Activated CD8-positive, alpha-beta T cell treated with anti-CD3 and anti-CD28 coated beads for 36 hours (primary cell): ENCODE results near the gene SH2B2. TPM values are rescaled to one million over a fixed set of nuclear protein-coding genes. Genes with fewer than 3 reads are reported as not detected.

Experiments
- ATAC-seq: fragments of 200-7000 bp; cut with Tn5 transposase; one replicate; pipeline ENCODE4 v1.10.0; 2021; ENCODE audit warnings: mild to moderate bottlenecking, moderate library complexity
- CTCF ChIA-PET: fragments of 350-600 bp; sonication (Branson Sonifier 250); formaldehyde crosslinking; loops from one replicate; lab custom pipeline; 2021; ENCODE audit warnings: antibody characterized with exemption; lab: Charles Lee
- POLR2A ChIA-PET: fragments of 350-600 bp; sonication (Branson Sonifier 250); formaldehyde crosslinking; loops from one replicate; lab custom pipeline; 2021; ENCODE audit warnings: antibody characterized with exemption; lab: Charles Lee
- DNase-seq: peaks from one replicate; pipeline ENCODE4 v3.0.0-alpha.2; 2020
- H3K27ac Mint-ChIP-seq: one replicate; pipeline ENCODE4 v1.8.0; 2021; ENCODE audit warnings: mild to moderate bottlenecking, mixed read lengths
- H3K27me3 Mint-ChIP-seq: one replicate; pipeline ENCODE4 v1.8.0; 2021; ENCODE audit warnings: mixed read lengths
- H3K36me3 Mint-ChIP-seq: one replicate; pipeline ENCODE4 v1.8.0; 2021; ENCODE audit warnings: low read depth, mixed read lengths
- H3K4me1 Mint-ChIP-seq: one replicate; pipeline ENCODE4 v1.8.0; 2021; ENCODE audit warnings: low read depth, mixed read lengths
- H3K4me3 Mint-ChIP-seq: one replicate; pipeline ENCODE4 v1.8.0; 2021; ENCODE audit warnings: mild to moderate bottlenecking, moderate library complexity, mixed read lengths
- H3K9me3 Mint-ChIP-seq: one replicate; pipeline ENCODE4 v1.8.0; 2021; ENCODE audit warnings: mixed read lengths
- intact Hi-C: fragments of 100-400 bp; cut with micrococcal nuclease; formaldehyde crosslinking; loops from one replicate; pipeline ENCODE4 v1.10.0; 2022
- total RNA-seq, 2 experiments: library from RNA; stranded (reverse); gene quantifications; one replicate each; pipeline ENCODE4 v1.2.3, GENCODE V29; 2021
- TF ChIP-seq, protein P1 (sequence below): fragments of 200-600 bp; IDR thresholded peaks from one replicate; pipeline ENCODE4 v1.8.0; 2022; ENCODE audit warnings: antibody characterized with exemption, mild to moderate bottlenecking

SH2B2 gene
- total RNA-seq, 2 experiments from 2014 or later: 5.0 to 7.1 TPM

DNA sequence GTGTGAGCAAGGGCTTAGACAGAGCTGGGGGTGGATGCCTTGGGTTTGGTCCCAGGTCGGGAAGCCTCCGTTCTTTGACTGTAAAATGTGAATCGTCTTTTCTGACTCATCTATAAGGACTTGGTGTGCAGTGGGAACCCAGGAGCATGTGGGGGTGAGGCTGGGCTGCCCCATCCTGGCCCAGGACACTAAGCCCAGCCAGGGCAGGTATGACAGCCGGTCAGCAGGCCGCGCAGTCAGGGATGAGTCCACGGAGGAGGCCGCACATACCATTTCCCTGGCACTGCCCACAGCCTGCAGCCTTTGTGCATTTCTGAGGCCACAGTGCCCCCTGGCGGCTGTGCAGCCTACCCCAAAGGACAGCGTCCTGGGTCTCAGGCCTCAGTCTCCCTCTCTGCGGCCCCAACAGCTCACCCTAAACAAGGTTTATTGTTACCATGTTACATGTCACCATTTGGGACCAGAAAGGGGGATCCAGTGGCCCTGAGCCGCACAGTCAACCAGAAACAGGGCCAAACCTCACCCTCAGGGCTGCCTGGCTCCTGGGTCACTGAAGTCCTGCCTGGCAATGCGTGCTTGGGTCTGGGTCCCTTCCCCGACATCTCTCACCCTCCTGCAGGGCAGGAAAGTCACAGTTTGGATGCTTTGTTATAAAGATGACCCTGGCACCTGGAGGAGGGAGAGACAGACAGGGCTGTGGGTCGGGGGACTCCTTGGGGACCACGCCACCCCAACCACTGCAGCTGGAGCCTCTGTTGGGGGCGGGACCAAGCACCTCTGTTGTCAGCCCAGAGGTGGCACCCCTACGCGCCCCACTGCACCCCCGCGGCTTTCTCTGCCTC is 14.4 kb upstream of the SH2B2 start:
- Mint-ChIP-seq H3K4me1 (peaks cover 2% of the 10 kb centered on the region), H3K36me3 (no peaks in the 10 kb centered on the region), H3K27me3 (no peaks in the 10 kb centered on the region), H3K4me3 (no peak overlapping the region), H3K9me3 (no peaks in the 10 kb centered on the region), H3K27ac (no peak overlapping the region)
- ATAC-seq (peak; percentile 93), DNase-seq (peak; percentile 83)
- intact Hi-C loops: loop anchor here (5.0 kb wide), 1 partner anchor 730 kb away; no protein-coding TSS in a partner anchor
- POLR2A ChIA-PET: interaction anchor here (0.6 kb wide), 1 partner anchor 20 kb away, joined by 3 read pairs; no protein-coding TSS in a partner anchor
- CTCF ChIA-PET: interaction anchor here (0.6 to 4.3 kb wide), 8 partner anchors 13 to 729 kb away, joined by 3 to 23 read pairs (median 3); no protein-coding TSS in a partner anchor
- TF ChIP-seq, protein P1, sequence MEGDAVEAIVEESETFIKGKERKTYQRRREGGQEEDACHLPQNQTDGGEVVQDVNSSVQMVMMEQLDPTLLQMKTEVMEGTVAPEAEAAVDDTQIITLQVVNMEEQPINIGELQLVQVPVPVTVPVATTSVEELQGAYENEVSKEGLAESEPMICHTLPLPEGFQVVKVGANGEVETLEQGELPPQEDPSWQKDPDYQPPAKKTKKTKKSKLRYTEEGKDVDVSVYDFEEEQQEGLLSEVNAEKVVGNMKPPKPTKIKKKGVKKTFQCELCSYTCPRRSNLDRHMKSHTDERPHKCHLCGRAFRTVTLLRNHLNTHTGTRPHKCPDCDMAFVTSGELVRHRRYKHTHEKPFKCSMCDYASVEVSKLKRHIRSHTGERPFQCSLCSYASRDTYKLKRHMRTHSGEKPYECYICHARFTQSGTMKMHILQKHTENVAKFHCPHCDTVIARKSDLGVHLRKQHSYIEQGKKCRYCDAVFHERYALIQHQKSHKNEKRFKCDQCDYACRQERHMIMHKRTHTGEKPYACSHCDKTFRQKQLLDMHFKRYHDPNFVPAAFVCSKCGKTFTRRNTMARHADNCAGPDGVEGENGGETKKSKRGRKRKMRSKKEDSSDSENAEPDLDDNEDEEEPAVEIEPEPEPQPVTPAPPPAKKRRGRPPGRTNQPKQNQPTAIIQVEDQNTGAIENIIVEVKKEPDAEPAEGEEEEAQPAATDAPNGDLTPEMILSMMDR: peak; percentile 98

DNA sequence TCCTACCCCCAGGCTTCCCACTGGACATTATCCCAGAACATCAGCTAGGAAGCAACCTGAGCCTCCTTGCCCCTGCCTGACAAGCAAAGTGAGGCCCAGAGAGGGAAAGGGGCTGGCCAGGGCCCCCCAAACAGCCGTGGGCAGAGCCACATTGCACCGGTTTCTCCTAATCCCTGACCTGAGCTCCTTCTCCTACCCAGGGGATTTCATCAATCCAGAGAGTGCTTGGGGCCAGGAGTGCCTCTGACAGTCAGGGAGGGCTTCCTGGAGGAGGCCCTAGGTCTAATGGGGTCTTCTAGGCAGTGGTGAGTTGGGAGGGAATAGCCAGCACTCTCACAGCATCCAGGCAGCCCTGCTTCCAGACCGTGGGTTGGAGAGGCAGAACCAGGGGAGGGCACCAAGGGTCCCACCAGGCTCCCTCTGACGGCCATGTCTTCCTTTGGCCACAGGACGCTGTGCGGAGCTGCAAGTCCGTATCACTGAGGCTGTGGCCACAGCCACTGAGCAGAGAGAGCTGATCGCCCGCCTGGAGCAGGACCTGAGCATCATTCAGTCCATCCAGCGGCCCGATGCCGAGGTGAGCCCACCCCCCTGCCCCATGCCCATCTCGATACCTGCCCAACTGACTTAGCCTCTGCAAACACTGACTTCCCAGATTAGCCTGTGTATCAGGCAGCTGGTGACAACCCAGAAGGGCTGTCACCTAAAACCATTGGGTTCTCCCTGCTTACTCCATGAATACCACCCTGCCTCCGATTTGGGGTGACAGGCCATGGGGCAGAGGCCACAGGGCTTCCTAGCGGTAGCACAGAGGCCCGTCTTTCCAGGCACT is 13.5 kb upstream of the SH2B2 start:
- TF ChIP-seq, protein P1: no peak
- H3K4me3 Mint-ChIP-seq: no peak overlapping the region
- H3K27me3 Mint-ChIP-seq: no peaks in the 10 kb centered on the region
- ATAC-seq (no peak), DNase-seq (no peak)
- H3K36me3 Mint-ChIP-seq: no peaks in the 10 kb centered on the region
- H3K27ac Mint-ChIP-seq: no peak overlapping the region
- CTCF ChIA-PET: interaction anchor here (0.6 to 4.3 kb wide), 8 partner anchors 12 to 730 kb away, joined by 3 to 23 read pairs (median 4); no protein-coding TSS in a partner anchor
- POLR2A ChIA-PET: no interaction called here
- intact Hi-C loops: loop anchor here (5.0 kb wide), 1 partner anchor 731 kb away; no protein-coding TSS in a partner anchor
- H3K9me3 Mint-ChIP-seq: no peaks in the 10 kb centered on the region
- peaks cover 2% of the 10 kb centered on the region for H3K4me1 Mint-ChIP-seq

DNA sequence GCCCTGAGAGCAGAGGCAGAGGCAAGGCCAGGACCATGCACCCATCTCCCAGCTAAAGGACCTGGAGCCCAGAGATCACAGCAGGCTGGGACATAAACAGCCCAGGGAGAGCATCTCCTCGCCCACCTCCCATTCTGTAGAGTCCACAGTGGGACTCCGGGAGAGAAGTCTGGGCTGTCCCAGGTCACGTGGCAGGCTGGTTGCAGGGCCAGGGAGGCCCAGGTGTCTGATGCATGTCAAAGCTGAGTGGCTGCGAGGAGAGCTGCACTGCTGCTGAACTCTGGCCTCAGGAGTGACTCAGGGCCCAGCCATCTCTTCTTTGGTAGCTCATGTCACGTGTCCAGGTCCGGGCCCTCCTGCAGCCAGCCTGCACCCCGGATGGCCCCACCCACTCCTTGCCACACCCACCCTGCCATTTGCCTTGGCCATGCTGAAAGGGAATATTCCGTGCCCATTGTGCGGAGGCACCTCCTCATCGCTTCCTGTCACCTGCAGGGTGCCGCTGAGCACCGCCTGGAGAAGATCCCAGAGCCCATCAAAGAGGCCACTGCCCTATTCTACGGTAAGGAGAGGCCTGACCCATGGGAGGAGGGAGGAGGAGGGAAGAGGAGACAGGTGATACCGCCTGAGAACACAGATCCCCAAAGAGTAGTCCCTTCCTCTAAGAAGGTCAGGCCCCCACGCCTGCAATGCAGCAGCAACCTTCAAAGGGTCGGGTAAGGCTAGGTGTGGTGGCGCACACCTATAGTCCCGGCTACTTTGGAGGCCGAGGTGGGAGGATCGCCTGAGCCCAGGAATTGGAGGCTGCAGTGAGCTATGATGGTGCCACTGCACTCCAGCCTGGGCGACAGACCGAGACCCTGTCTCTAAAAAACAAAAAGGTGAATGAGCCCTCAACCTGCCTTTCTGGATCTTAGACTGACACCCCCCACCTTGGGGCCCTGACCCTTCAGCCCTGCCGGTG is 12.6 kb upstream of the SH2B2 start:
- DNase-seq (no peak), ATAC-seq (no peak)
- intact Hi-C loops: loop anchor here (5.0 kb wide), 1 partner anchor 732 kb away; no protein-coding TSS in a partner anchor
- Mint-ChIP-seq H3K27ac (no peak overlapping the region), H3K27me3 (no peaks in the 10 kb centered on the region), H3K4me3 (no peak overlapping the region), H3K4me1 (peaks cover 2% of the 10 kb centered on the region), H3K9me3 (no peaks in the 10 kb centered on the region), H3K36me3 (no peaks in the 10 kb centered on the region)
- POLR2A ChIA-PET: no interaction called here
- TF ChIP-seq, protein P1: no peak
- CTCF ChIA-PET: interaction anchor here (1.0 to 1.3 kb wide), 2 partner anchors 132 to 731 kb away, joined by 4 to 5 read pairs; no protein-coding TSS in a partner anchor

DNA sequence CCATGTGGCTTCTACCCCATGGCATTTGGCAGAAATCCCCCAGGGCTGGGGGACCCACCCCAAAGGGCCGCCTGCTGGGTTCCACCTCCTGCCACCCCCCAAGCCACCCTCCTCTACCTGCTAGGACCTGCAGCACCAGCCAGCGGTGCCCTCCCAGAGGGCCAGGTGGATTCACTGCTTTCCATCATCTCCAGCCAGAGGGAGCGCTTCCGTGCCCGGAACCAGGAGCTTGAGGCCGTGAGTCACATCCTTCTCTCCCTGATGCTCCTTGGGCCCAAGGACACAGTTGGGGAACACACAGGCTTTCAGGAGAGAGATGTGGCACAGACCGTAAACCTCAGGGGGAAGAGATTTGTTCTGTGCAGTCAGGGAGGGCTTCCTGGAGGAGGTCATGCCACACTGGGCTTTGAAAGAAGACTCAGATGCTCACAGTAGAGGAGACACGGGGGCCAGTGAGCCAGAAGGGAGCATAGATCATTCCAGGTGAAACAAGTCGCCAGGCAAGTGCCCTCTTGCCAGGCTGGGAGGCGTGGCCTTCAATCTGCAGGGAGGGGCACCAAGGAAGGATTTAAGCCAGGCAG is 11.5 kb upstream of the SH2B2 start:
- intact Hi-C loops: no loop called here
- Mint-ChIP-seq H3K27me3 (no peaks in the 10 kb centered on the region), H3K27ac (no peak overlapping the region), H3K4me3 (no peak overlapping the region), H3K36me3 (no peaks in the 10 kb centered on the region), H3K9me3 (no peaks in the 10 kb centered on the region), H3K4me1 (peaks cover 2% of the 10 kb centered on the region)
- no peak for DNase-seq
- POLR2A ChIA-PET: no interaction called here
- TF ChIP-seq, protein P1: no peak
- ATAC-seq: no peak
- CTCF ChIA-PET: no interaction called here
